C4-2B (cell line): ENCODE data around the gene TRIM37.

Experiments
- ZFX ChIP-seq: fragments of 450-650 bp; IDR thresholded peaks from 2 replicates; pipeline ENCODE4 v1.6.1; 2017
- TF ChIP-seq, protein P1 (sequence below): fragments of 450-650 bp; conservative IDR thresholded peaks from 2 replicates; pipeline ENCODE4 v1.5.1; 2017; ENCODE audit warnings: mild to moderate bottlenecking

DNA sequence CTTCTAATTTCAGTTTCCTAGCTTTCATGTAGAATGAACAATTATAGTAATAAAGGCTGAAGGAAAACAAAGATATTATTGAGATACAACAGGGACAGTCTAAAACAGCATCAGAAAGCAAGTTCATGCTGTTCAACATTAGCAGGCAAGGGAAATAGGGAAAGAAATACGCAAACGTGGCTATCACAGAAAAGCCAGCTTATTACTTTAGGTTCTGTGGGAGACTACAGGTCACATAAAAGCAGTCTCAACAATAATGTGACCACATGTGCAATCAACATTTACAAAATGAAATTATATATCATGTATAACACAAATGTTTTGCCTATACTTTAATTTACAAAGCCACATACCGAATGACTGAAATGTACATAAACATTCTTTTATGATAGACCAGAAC is 4.9 kb upstream of the TRIM37 start:
- TF ChIP-seq, protein P1, sequence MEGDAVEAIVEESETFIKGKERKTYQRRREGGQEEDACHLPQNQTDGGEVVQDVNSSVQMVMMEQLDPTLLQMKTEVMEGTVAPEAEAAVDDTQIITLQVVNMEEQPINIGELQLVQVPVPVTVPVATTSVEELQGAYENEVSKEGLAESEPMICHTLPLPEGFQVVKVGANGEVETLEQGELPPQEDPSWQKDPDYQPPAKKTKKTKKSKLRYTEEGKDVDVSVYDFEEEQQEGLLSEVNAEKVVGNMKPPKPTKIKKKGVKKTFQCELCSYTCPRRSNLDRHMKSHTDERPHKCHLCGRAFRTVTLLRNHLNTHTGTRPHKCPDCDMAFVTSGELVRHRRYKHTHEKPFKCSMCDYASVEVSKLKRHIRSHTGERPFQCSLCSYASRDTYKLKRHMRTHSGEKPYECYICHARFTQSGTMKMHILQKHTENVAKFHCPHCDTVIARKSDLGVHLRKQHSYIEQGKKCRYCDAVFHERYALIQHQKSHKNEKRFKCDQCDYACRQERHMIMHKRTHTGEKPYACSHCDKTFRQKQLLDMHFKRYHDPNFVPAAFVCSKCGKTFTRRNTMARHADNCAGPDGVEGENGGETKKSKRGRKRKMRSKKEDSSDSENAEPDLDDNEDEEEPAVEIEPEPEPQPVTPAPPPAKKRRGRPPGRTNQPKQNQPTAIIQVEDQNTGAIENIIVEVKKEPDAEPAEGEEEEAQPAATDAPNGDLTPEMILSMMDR: no peak
- TF ChIP-seq ZFX: no peak
